Vagina (tissue), 2 donors: ENCODE data around the gene SEMG2.

Source experiments
- CTCF ChIP-seq, 3 experiments: fragments of 450-650 bp in 2 of 3; fragments of 200-600 bp in 1 of 3; sonication (generic) in 1 of 3; IDR thresholded peaks; one replicate each; pipeline ENCODE4 v1.5.1; 2017 to 2019; ENCODE audit warnings: antibody characterized with exemption in 3 of 3, mild to moderate bottlenecking in 2 of 3, moderate library complexity in 2 of 3
- POLR2A ChIP-seq, 2 donors: fragments of 450-650 bp; IDR thresholded peaks; one replicate each; pipeline ENCODE4 v1.6.1; 2017; ENCODE audit warnings: antibody characterized with exemption in 2 of 2, mild to moderate bottlenecking in 2 of 2, moderate library complexity in 2 of 2
- POLR2AphosphoS5 ChIP-seq, 2 donors: sonication (generic); formaldehyde crosslinking; IDR thresholded peaks; one replicate each; pipeline ENCODE4 v1.9.0; 2017; ENCODE audit warnings: antibody characterized with exemption in 2 of 2, mild to moderate bottlenecking in 2 of 2, low read depth in 1 of 2; ENCODE audit not compliant: insufficient read depth in 1 of 2

GRCh38 chr20:45246109-45246508 lies 24.9 kb downstream of the SEMG2 start:
- no peak for TF ChIP-seq CTCF (IDR thresholded peaks at IDR 0.05)
- no peak for TF ChIP-seq POLR2AphosphoS5 (IDR thresholded peaks at IDR 0.05; ENCODE audit: insufficient read depth in 1 of 2, low read depth in 1 of 2)
- no peak for TF ChIP-seq POLR2A (IDR thresholded peaks at IDR 0.05)
